Activated naive CD4-positive, alpha-beta T cell treated with anti-CD3 and anti-CD28 coated beads, Interleukin-2, amount 50 U/mL, for 72 hours (primary cell): ENCODE data around the gene SLC6A9. TPM values are rescaled to one million over a fixed set of nuclear protein-coding genes. Genes with fewer than 3 reads are reported as not detected.

Experiments used
- ATAC-seq, 2 donors: fragments of 150-1000 bp; cut with Tn5 transposase; 2 replicates each; pipeline ENCODE4 v1.10.0; 2021; ENCODE audit warnings: mild to moderate bottlenecking in 2 of 2, moderate library complexity in 2 of 2
- DNase-seq, 2 donors: peaks; one replicate each; pipeline ENCODE4 v3.0.0; 2021 to 2022; ENCODE audit warnings: low spot score in 2 of 2
- H3K27ac Mint-ChIP-seq, 2 donors: one replicate each; pipeline ENCODE4 v1.8.0; 2022; ENCODE audit warnings: mild to moderate bottlenecking in 2 of 2, mixed read lengths in 2 of 2
- H3K36me3 Mint-ChIP-seq, 2 donors: one replicate each; pipeline ENCODE4 v1.8.0; 2022; ENCODE audit warnings: mixed read lengths in 2 of 2
- H3K9me3 Mint-ChIP-seq, 2 donors: one replicate each; pipeline ENCODE4 v1.8.0; 2022; ENCODE audit warnings: mixed read lengths in 2 of 2
- total RNA-seq, 2 donors: library from RNA; stranded (reverse); gene quantifications; one replicate each; pipeline ENCODE4 v1.2.3, GENCODE V29; 2022

The SLC6A9 gene
- total RNA-seq, 2 donors from 2014 or later, result 5.1 to 6.2 TPM

DNA sequence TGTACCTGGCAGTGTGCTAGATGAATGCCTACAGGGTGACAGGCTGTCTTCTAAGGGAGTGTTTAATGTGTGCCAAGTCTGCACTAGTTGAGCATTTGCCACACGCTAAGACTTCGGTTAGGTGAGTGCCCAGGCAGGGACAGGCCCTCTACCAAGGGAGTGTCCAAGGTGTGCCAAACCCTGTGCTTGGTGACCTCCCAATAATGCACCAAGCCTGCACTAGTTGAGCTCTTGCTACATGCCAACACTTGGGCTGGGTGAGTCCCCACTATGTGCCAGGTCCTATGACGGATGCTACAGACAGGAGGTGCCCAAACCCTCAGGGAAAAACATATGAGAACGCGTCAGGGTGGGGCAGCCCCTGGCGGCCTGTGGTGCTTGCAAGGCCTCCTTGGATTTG is 10.8 kb downstream of the SLC6A9 start:
- Mint-ChIP-seq H3K9me3 (no peaks in the 10 kb centered on the region), H3K36me3 (peaks cover 0 to 13% of the 10 kb centered on the region in 2 donors), H3K27ac (no peak overlapping the region)
- ATAC-seq (no peak), DNase-seq (no peak)

DNA sequence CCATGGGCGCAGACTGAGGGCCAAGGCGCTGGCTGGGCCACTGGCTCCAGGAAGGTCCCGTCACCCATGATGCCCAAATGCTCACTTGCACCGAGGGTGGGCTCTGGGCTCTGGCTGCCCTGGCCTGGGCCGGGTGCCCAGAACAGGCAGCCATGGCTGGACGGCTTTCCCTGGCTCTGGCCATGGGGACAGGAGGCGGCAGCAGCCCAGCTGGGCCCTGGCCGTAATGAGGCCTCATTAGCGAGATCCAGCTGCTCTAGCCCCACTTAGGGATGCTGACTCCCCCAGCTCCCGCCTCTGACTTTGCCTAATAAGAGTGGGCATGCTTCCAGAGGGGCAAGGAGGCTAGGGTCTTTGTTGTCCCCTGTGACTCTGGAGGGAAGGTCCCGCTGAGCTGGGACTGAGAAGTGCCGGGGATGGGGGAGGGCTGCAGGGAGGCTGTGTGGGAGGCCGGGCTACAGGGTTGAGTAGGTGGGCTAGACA is 11.8 kb downstream of the SLC6A9 start:
- peaks cover 0 to 6% of the 10 kb centered on the region in 2 donors for H3K36me3 Mint-ChIP-seq
- H3K27ac Mint-ChIP-seq, result no peak overlapping the region
- no peak for ATAC-seq
- no peaks in the 10 kb centered on the region for H3K9me3 Mint-ChIP-seq
- DNase-seq, result no peak

DNA sequence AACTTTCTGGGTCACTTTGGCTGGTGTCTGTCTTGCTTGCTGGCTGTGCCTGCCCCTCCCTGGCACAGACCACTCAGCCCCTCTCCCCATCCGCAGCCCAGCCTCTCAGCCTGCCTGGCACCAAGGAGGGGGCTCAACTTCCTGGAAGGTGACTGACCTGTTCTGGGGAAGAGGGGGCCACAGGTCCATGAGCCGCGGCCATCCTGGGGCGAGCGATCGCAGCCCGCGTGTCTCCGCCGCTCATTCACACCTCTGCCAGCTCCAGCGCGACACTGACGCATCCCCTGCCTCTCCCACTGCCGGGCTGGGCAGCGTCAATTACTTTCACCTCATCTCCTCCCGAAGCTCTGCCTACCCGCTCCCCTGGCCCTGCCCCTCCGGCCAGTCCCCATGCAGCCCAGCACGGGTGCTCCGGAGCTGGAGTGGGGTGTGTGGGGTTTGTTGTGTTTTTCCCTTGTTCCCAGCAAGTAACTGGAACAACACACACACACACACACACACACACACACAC is 14.3 kb downstream of the SLC6A9 start:
- ATAC-seq (no peak), DNase-seq (no peak)
- Mint-ChIP-seq H3K9me3 (no peaks in the 10 kb centered on the region), H3K36me3 (peaks cover 0 to 5% of the 10 kb centered on the region in 2 donors), H3K27ac (peak overlapping the region in 1 of 2 donors; percentile 50)

DNA sequence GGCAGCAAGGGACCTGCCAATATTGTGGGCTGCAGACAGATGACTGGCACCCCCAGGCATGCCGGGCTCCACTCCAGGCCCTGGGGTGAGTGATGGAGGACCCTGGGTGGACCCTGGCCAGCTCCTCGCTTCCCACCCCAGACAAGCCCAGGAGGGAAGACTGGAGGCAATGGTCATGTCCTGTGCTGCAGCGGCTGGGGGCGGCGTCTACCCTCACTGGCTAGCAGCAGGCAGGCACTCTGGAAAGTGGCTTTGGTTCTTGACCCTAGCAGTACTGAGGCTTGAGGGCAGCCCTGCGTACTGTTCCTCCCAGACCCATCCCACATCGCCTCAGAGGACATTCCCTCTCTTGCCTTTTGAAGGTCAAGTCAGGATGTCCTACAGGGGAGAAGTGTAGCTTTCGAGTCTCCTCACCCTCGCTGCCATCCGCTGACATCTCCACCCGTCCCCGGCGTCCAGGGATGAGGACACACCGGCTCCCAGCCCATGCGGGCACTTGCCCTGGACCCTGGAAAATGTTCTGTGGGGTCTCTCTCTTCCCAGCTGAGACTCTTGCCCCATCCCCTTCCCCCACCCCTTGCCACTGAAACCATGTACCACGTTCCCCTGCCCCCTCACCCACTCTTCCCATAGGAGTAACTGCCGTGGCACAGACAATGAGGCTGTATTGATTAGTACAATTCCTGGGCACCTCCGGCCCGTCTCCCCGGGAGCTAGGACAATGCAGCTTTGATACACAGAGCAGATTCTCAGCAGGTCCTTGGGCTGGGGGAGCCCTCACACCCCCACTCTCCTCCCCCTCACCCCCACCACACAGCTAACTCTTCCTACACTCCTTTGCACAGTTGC is 15.0 kb downstream of the SLC6A9 start:
- peaks cover 0 to 5% of the 10 kb centered on the region in 2 donors for H3K36me3 Mint-ChIP-seq
- peak overlapping the region in 1 of 2 donors; percentile 50 for H3K27ac Mint-ChIP-seq
- no peaks in the 10 kb centered on the region for H3K9me3 Mint-ChIP-seq
- DNase-seq (no peak), ATAC-seq (no peak)

DNA sequence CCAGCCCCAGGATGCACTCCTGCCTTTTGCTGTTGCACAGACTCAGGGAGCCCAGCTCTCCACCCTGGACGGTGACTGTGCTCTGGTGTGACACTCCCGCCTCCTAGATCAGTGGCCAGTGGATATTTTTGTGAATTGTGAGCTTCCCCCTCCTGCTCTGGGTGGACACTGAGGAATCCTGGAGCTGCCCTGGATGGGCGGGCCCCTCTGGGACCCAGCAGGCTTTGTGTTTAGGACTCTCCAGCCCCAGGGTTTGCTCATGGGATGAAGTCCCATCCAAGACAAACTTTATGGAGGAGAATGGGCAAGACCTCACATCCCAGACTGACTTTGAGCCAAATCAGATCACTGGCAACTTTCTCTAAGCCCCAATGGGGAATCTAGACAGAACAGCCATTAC is 16.1 kb downstream of the SLC6A9 start:
- no peak for DNase-seq
- H3K9me3 Mint-ChIP-seq, result no peaks in the 10 kb centered on the region
- peaks cover 0 to 5% of the 10 kb centered on the region in 2 donors for H3K36me3 Mint-ChIP-seq
- no peak for ATAC-seq
- H3K27ac Mint-ChIP-seq, result no peak overlapping the region

DNA sequence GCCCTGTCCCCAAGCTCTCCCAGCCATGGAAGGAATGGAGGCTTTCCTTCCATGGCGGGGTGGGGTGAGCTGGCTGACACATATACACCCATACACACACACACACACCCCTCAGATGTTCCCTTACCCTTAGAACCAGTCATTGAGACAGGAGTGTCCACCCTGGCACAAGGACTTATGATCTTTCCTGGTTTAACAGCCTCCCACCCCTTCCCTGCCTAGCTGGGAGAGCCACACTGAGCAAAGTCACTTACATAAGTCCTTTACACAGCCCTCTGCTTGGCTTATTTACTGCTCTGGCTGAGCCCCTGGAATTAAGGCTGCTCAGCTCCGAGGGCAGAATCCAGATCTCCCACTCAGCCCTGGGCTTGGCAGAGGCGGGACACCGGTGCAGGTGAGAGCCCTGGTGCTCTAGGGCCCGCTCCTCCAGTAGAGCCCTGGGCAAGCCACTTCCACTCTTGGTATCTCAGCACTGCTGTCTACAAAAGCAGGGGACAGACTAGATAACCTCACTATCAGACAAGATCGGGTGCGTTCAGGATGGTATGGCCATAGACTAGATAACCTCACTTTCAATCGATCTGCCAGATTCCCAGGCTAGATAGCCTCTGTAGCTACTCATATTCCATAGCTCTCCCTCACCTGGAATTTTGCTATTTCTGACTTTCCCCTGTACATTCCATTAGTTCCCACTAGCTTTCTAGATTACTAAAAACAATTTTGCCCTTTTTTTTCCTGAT is 16.7 kb downstream of the SLC6A9 start:
- Mint-ChIP-seq H3K9me3 (no peaks in the 10 kb centered on the region), H3K27ac (peak overlapping the region in 1 of 2 donors; percentile 76), H3K36me3 (peaks cover 0 to 5% of the 10 kb centered on the region in 2 donors)
- no peak for DNase-seq
- ATAC-seq, result no peak

DNA sequence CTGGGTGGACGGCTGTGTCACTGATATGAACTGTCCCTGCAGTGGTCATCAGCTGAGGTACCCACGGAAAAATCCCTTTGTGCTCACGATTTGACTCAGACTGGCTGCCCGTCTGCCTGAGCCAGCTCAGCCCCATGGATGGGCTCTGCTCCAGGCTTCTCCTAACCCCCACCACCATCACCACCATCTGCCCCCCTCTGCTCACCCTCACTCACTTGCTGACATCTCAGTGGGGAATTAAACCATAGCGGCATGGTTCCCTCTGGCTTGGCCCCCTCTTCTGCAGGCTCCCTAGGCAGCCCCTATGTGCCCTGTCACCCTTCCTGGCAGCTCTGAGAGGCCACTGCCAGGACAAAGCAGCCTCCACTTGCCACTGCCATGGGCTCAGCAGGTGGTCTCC is 17.3 kb downstream of the SLC6A9 start:
- ATAC-seq, result no peak
- no peaks in the 10 kb centered on the region for H3K9me3 Mint-ChIP-seq
- H3K27ac Mint-ChIP-seq, result peak overlapping the region in 1 of 2 donors; percentile 76
- DNase-seq, result no peak
- peaks cover 0 to 5% of the 10 kb centered on the region in 2 donors for H3K36me3 Mint-ChIP-seq

DNA sequence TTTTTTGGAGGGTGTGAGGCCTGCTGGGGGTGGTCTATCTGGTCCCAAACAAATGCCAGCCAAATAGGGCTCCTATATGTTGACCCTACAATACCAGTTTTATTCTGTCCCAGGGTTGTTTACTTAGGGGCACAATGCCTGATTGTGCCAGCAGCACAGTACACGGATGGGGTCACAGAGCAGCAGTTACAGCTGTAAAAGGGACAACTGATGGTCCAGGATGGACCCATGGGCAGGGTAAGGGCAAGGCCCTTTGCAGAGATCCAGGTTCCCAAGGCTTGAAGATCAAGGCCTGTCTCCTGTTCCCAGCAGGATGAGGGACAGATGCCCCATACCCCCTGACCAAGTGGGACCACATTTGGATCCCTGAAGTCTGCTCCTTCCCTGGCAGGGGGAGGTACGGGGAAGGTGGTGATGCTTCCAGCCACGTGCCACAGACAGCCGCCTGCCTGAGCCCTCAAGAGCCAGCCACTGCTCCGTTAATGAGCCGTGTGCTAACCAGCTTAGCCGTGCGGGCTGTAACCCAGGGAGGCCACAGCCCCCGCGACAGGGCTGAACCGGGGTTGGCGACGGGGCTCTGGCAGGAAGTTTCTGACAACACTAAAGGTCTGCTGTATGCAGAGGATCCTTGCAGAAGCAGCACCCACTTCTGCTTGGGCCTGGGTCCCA is 18.2 kb downstream of the SLC6A9 start:
- peak overlapping the region in 1 of 2 donors; percentile 76 for H3K27ac Mint-ChIP-seq
- DNase-seq (no peak), ATAC-seq (no peak)
- H3K9me3 Mint-ChIP-seq, result no peaks in the 10 kb centered on the region
- H3K36me3 Mint-ChIP-seq, result peaks cover 0 to 4% of the 10 kb centered on the region in 2 donors

DNA sequence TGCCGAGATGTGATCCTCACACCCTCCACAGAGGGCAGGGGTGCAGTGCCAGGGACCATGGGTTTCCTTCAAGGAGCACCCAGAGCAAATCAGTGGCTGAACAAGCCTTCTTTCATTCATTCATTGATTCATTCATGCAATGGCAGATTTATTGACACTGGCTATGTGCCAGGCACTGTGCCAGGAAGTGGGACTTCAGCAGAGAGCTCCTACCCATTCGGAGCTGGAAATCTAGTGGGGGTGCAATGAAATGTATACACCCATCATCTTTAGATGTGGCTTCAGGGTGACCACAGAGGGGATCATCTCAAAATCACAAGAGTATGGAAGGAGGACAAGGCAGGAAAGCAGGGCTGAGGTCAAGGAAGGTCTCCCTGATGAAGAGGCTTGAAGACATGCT is 18.9 kb downstream of the SLC6A9 start:
- DNase-seq (no peak), ATAC-seq (no peak)
- Mint-ChIP-seq H3K27ac (peak overlapping the region in 1 of 2 donors; percentile 48), H3K36me3 (no peaks in the 10 kb centered on the region), H3K9me3 (no peaks in the 10 kb centered on the region)

DNA sequence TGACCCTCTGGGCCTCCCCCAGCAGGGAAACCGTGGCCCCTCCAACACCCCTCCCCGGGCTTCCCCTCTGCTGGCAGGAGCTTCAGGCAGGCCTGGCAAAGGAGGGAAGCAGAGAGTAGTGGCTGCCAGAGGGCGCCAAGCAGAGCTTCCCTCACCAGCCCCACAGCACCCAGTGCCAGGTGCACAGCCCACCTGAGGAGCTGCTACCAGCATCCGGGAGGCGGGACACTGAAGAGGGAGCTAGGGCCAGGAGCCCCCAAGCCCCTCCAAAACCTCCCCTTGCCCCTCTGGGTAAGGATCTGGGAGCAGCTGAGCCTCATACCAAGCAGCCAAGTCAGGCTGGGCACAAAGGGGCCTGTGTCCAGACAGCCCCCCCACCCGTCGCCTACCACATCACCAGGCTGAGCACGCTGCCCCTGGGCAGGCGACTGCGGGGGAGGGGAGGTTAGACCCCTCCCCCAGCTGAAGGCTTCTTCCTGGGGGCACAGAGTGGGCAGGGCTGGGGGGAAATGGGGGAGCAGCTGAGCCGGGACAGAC is 20.3 kb downstream of the SLC6A9 start:
- no peaks in the 10 kb centered on the region for H3K9me3 Mint-ChIP-seq
- no peak overlapping the region for H3K27ac Mint-ChIP-seq
- DNase-seq (no peak), ATAC-seq (no peak)
- H3K36me3 Mint-ChIP-seq, result no peaks in the 10 kb centered on the region

DNA sequence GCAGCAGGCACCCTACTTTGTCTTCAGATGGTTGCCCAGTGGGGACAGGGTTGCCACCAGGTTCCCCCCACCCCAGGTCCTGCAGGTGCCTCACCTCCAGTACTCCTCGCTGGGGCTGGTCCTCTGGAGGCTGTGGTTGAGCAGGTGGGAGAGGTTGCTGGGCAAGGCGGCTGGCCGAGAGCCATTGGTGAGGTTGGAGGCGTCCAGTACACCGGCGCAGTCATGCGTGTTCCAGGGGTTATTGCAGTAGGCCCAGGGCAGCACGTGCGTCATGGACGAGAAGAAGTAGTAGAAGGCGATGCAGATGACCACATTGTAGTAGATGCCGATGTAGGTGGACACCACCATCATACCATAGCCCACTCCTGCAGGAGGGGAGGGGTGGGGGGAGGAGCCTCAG is 23.0 kb downstream of the SLC6A9 start:
- ATAC-seq, result no peak
- H3K9me3 Mint-ChIP-seq, result no peaks in the 10 kb centered on the region

DNA sequence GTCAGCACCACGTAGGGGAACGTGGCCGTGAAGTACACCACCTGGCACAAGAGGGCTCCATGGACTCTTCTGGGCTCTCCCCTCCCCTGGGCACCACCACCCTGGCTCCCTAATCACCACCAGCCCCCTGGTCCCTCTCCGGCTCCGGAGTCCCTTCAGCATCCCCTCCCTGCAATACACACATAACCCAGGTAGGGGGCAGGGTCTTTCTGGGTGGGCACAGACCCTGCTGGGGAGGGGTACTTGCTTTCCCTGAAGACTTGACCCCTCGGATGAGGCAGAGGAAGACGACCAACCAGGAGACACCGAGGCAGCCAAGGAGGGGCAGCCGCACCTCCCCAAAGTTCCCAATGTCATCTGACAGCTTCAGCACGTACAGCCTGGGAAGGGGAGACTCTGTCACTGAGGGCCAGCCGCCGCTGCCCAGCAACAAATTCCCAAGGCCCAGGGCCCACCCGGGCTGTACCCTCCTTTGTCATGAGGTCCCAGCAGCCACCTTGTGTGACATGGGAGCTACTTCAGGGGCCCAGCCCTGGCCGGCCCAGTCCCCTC is 28.6 kb downstream of the SLC6A9 start:
- ATAC-seq (no peak), DNase-seq (no peak)
- Mint-ChIP-seq H3K36me3 (no peaks in the 10 kb centered on the region), H3K9me3 (no peaks in the 10 kb centered on the region), H3K27ac (no peak overlapping the region)

More for the DNA sequence above, 23.0 kb downstream of the SLC6A9 start:
- no peak for DNase-seq
- no peaks in the 10 kb centered on the region for H3K36me3 Mint-ChIP-seq
- H3K27ac Mint-ChIP-seq, result peak overlapping the region in 1 of 2 donors; percentile 32

DNA sequence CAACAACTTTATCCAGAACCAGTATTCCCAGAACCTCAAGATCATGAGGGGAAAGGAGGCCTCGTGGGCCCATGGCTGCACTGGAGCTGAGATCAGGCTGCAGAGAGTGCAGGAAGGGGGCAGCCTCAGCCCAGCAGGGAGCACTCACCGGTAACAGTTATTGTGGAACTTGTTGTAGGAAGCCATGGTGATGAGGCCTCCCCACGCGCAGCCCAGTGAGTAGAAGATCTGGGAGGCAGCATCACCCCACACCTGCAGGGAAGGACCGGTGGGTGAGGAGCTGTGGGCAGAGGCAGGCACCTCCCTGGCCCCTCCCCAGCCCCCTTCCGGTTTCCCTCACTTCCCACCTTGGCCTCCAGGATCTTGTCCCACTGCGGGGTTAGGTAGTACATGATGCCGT is 29.1 kb downstream of the SLC6A9 start:
- Mint-ChIP-seq H3K36me3 (no peaks in the 10 kb centered on the region), H3K9me3 (no peaks in the 10 kb centered on the region), H3K27ac (no peak overlapping the region)
- DNase-seq (no peak), ATAC-seq (no peak)

DNA sequence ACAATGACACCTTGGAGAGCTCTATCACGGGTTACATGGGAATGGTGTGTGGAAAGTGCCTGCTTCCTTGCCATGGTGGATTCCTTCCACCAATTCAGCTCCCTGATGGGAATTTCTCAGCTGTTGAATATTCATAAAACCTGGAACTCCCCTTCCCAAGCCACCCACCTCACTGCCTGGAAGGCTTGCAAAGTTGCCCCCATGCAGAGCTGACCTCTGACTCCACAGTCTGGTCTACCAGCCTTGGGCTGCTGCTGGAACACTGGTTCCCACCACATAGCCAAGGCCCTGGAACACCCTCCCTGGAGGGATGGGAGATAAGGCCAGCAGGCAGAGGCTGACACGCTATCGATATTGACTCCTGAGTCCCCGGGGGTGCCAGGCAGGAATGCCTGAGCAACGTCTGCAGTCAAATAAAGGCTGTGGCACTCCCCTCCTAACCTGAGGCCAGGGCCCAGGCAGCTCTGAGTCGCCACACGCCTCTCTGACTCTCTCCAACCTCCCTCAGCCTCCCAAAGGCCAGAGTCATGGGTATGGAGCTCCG is 31.1 kb downstream of the SLC6A9 start:
- no peaks in the 10 kb centered on the region for H3K36me3 Mint-ChIP-seq
- no peak for DNase-seq
- ATAC-seq, result no peak
- H3K9me3 Mint-ChIP-seq, result no peaks in the 10 kb centered on the region
- H3K27ac Mint-ChIP-seq, result no peak overlapping the region

DNA sequence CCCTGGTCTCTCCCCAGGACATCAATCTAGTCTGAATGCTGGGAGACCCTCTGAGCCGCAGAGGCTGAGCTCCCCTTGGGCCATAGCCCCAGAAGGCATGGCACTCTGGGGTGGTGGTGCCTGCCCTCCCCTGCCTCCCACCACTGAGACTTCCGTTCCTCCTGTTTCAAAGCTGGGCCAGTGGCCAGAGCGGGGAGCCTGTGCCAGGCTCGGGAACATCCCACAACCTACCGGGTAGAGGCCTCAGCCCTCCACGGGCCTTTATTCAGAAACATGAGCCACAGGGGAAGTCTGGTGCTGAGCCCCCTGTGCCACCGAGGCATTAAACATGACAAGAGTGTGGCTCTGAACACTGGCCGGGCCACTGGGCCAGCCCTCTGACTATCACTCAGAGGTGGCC is 31.8 kb downstream of the SLC6A9 start:
- Mint-ChIP-seq H3K27ac (peak overlapping the region in 1 of 2 donors; percentile 60), H3K36me3 (no peaks in the 10 kb centered on the region), H3K9me3 (no peaks in the 10 kb centered on the region)
- ATAC-seq (no peak), DNase-seq (no peak)

DNA sequence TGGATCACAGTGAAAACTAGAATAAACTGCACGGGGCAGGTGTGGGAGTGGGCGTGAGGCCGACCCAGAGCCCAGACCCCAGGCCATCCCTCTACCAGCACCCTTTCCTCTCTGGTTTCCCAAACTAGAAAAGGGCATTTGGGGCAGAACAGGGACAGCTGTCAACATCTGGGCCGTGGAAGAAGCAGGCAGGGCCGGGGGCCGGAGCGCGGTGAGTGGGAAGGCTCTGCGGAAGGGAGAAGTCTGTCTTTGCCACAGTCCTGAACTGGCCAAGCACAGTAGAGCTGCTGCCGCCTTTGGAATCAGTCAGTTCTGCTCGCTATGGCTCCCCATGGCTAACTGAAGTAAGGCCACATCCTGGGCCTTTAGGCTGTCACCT is 33.3 kb downstream of the SLC6A9 start:
- DNase-seq, result no peak
- Mint-ChIP-seq H3K27ac (no peak overlapping the region), H3K36me3 (no peaks in the 10 kb centered on the region), H3K9me3 (no peaks in the 10 kb centered on the region)
- ATAC-seq, result no peak
